Activated CD8-positive, alpha-beta memory T cell treated with anti-CD3 and anti-CD28 coated beads, Interleukin-2, amount 10 ng/mL, durations not matched to agents 7 days and 5 days (primary cell): ENCODE results near the gene EXOC1. TPM values are rescaled to one million over a fixed set of nuclear protein-coding genes. Genes with fewer than 3 reads are reported as not detected.
A peak's percentile ranks its signal among the peaks of the same experiment; 100 is the strongest.

ENCODE experiments used
- ATAC-seq: fragments of 150-1000 bp; cut with Tn5 transposase; one replicate; pipeline ENCODE4 v1.10.0; 2021; ENCODE audit warnings: moderate library complexity
- CTCF ChIA-PET: fragments of 350-600 bp; sonication (Branson Sonifier 250); formaldehyde crosslinking; loops from one replicate; lab custom pipeline; 2021; ENCODE audit warnings: antibody characterized with exemption; lab: Charles Lee
- DNase-seq: peaks from one replicate; pipeline ENCODE4 v3.0.0-alpha.2; 2020
- H3K27ac Mint-ChIP-seq: one replicate; pipeline ENCODE4 v1.8.0; 2021; ENCODE audit warnings: mild to moderate bottlenecking, mixed read lengths
- H3K27me3 Mint-ChIP-seq: one replicate; pipeline ENCODE4 v1.8.0; 2021; ENCODE audit warnings: mixed read lengths
- H3K36me3 Mint-ChIP-seq: one replicate; pipeline ENCODE4 v1.8.0; 2021; ENCODE audit warnings: mild to moderate bottlenecking, mixed read lengths
- H3K4me1 Mint-ChIP-seq: one replicate; pipeline ENCODE4 v1.8.0; 2021; ENCODE audit warnings: mixed read lengths
- H3K4me3 Mint-ChIP-seq: one replicate; pipeline ENCODE4 v1.8.0; 2021; ENCODE audit warnings: mild to moderate bottlenecking, moderate library complexity, mixed read lengths
- H3K9me3 Mint-ChIP-seq: one replicate; pipeline ENCODE4 v1.8.0; 2022; ENCODE audit warnings: low read depth, mixed read lengths
- total RNA-seq, 2 experiments: library from RNA; stranded (reverse); gene quantifications; one replicate each; pipeline ENCODE4 v1.2.3, GENCODE V29; 2021

Gene EXOC1
- total RNA-seq, 2 experiments from 2014 or later = 24.2 to 26.9 TPM

GRCh38 chr4:55896622-55897021 lies 43.2 kb downstream of the EXOC1 start:
- Mint-ChIP-seq H3K9me3 (no peaks in the 10 kb centered on the region), H3K27ac (no peak overlapping the region), H3K4me1 (peaks cover 2% of the 10 kb centered on the region), H3K27me3 (no peaks in the 10 kb centered on the region), H3K4me3 (no peak overlapping the region), H3K36me3 (peaks cover 27% of the 10 kb centered on the region)
- ATAC-seq (no peak), DNase-seq (no peak)
- CTCF ChIA-PET = no interaction called here

DNA sequence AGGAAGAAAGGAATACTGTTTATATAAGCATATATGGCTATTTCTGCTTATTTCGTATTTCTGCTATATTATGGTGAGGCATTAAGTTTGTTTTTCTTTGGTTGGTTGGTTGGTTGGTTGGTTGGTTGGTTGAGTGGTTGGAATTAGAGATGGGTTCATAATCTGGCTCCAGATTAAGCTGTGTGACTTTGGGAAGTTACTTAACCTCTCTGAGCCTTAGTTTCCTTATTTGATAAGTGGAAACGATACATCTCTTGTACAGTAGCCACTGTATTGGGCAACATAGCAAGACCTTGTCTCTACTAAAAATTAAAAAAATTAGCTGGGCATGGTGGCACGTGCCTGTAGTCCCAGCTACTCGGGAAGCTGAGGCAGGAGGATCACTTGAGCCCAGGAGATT lies 49.2 kb downstream of the EXOC1 start:
- CTCF ChIA-PET = no interaction called here
- Mint-ChIP-seq H3K36me3 (peaks cover 31% of the 10 kb centered on the region), H3K4me3 (no peak overlapping the region), H3K9me3 (no peaks in the 10 kb centered on the region), H3K27me3 (no peaks in the 10 kb centered on the region), H3K4me1 (peaks cover 8% of the 10 kb centered on the region), H3K27ac (no peak overlapping the region)
- ATAC-seq (no peak), DNase-seq (no peak)

GRCh38 chr4:55903577-55903976 lies 50.1 kb downstream of the EXOC1 start:
- CTCF ChIA-PET = interaction anchor here (0.8 kb wide), 1 partner anchor 45 kb away, joined by 4 read pairs; the partner anchor contains the start of gene CEP135
- H3K27me3 Mint-ChIP-seq = no peaks in the 10 kb centered on the region
- DNase-seq (no peak), ATAC-seq (no peak)
- H3K4me3 Mint-ChIP-seq = no peak overlapping the region
- H3K4me1 Mint-ChIP-seq = peaks cover 9% of the 10 kb centered on the region
- peaks cover 32% of the 10 kb centered on the region for H3K36me3 Mint-ChIP-seq
- H3K27ac Mint-ChIP-seq = no peak overlapping the region
- no peaks in the 10 kb centered on the region for H3K9me3 Mint-ChIP-seq

DNA sequence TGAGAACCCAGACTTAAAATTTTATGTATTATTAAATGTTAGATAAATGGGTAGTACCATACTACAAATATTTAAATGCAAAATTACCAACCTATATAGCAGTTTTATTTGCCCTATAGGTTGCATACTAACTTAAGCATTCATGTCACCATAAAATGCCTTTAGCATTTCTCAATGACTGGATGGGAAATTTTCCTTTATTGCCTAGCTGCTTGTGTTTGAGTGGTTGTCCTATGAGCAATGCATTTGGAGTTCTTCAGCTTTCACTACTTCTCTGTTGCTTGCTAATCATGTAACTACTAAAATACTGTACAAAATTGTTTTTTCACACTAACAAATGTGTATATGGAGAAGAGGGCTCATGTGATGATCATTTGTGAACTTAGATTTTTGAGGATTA lies 51.1 kb downstream of the EXOC1 start:
- no peak for ATAC-seq

GRCh38 chr4:55906323-55906722 lies 52.9 kb downstream of the EXOC1 start:
- CTCF ChIA-PET = interaction anchor here (1.3 kb wide), 1 partner anchor 42 kb away, joined by 3 read pairs; no protein-coding TSS in a partner anchor
- ATAC-seq (no peak), DNase-seq (no peak)
- Mint-ChIP-seq H3K4me3 (no peak overlapping the region), H3K9me3 (no peaks in the 10 kb centered on the region), H3K27ac (no peak overlapping the region), H3K27me3 (no peaks in the 10 kb centered on the region), H3K36me3 (peaks cover 26% of the 10 kb centered on the region), H3K4me1 (peaks cover 9% of the 10 kb centered on the region)

More for the DNA sequence above, 51.1 kb downstream of the EXOC1 start:
- DNase-seq = no peak
- peaks cover 9% of the 10 kb centered on the region for H3K4me1 Mint-ChIP-seq
- CTCF ChIA-PET = no interaction called here
- peaks cover 31% of the 10 kb centered on the region for H3K36me3 Mint-ChIP-seq
- H3K4me3 Mint-ChIP-seq = no peak overlapping the region
- no peaks in the 10 kb centered on the region for H3K9me3 Mint-ChIP-seq
- no peaks in the 10 kb centered on the region for H3K27me3 Mint-ChIP-seq
- no peak overlapping the region for H3K27ac Mint-ChIP-seq

DNA sequence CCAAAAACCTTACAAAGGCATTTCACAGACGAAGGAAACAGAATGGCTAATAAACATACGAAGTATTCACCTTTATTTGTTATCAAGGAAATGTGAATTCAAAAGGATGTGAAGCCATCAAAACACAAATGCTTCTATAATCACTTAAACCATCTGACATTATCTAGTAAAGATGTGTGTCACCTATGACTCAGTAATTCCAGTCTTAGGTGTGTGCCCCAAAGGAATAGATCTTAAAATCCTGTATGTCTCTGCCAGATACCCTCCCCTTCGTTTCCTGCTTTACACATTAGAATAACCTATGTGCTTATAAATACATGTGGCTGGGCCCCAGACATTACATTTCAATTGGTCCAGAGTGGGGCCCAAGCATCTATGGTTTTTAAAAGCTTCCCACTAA lies 53.5 kb downstream of the EXOC1 start:
- no peak overlapping the region for H3K4me3 Mint-ChIP-seq
- H3K27me3 Mint-ChIP-seq = no peaks in the 10 kb centered on the region
- DNase-seq (no peak), ATAC-seq (peak; percentile 30)
- H3K36me3 Mint-ChIP-seq = peaks cover 26% of the 10 kb centered on the region
- H3K4me1 Mint-ChIP-seq = peaks cover 9% of the 10 kb centered on the region
- H3K9me3 Mint-ChIP-seq = no peaks in the 10 kb centered on the region
- CTCF ChIA-PET = no interaction called here
- no peak overlapping the region for H3K27ac Mint-ChIP-seq

GRCh38 chr4:55907469-55907868 lies 54.0 kb downstream of the EXOC1 start:
- no peaks in the 10 kb centered on the region for H3K27me3 Mint-ChIP-seq
- ATAC-seq (peak; percentile 55), DNase-seq (no peak)
- H3K36me3 Mint-ChIP-seq = peaks cover 22% of the 10 kb centered on the region
- peaks cover 9% of the 10 kb centered on the region for H3K4me1 Mint-ChIP-seq
- no peak overlapping the region for H3K4me3 Mint-ChIP-seq
- CTCF ChIA-PET = no interaction called here
- H3K9me3 Mint-ChIP-seq = no peaks in the 10 kb centered on the region
- H3K27ac Mint-ChIP-seq = no peak overlapping the region

DNA sequence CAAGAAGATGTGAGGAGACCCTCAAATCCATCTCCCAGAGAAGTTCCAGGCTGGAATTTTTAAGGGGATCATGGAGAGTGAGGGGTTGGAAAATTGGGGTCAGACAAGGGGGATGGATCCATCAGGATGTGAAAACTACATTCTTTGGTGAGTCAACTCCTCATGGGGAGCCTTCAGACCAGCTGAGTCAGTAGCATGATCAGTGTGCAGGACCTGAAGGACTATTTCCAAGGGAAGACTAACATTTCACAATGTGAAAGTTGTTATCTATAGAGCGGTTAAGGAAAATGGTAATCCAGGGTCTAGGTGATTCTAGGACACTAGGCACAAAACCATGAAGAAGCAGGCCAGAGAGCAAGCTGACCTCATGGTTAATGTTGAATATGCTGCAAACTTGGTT lies 56.7 kb downstream of the EXOC1 start:
- H3K27ac Mint-ChIP-seq = no peak overlapping the region
- CTCF ChIA-PET = no interaction called here
- no peak overlapping the region for H3K4me3 Mint-ChIP-seq
- DNase-seq (no peak), ATAC-seq (no peak)
- H3K36me3 Mint-ChIP-seq = peaks cover 9% of the 10 kb centered on the region
- H3K27me3 Mint-ChIP-seq = peaks cover 5% of the 10 kb centered on the region
- H3K9me3 Mint-ChIP-seq = no peaks in the 10 kb centered on the region
- peaks cover 9% of the 10 kb centered on the region for H3K4me1 Mint-ChIP-seq

GRCh38 chr4:55912249-55912648 lies 58.8 kb downstream of the EXOC1 start:
- peaks cover 2% of the 10 kb centered on the region for H3K36me3 Mint-ChIP-seq
- DNase-seq (no peak), ATAC-seq (no peak)
- no peak overlapping the region for H3K4me3 Mint-ChIP-seq
- H3K4me1 Mint-ChIP-seq = peaks cover 5% of the 10 kb centered on the region
- peaks cover 5% of the 10 kb centered on the region for H3K27me3 Mint-ChIP-seq
- H3K9me3 Mint-ChIP-seq = no peaks in the 10 kb centered on the region
- CTCF ChIA-PET = no interaction called here
- H3K27ac Mint-ChIP-seq = no peak overlapping the region

DNA sequence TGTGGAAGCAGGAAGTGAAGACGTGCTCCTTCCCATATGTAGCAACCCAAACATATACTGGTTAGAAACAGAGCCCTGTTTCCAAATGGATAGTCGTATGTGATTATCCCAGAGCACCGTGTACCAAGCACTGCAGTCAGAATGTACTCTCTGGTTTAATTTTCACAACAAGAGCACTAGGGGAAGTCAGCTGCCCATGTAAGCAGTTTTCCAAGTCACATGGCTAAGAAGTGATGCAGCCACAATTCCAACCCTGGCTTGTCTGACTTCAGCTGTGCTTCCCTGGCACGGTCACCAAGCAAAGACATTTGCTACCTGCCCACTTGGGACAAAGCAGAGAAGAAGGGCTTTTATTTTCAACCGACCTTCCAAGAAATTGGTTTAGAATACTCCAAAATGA lies 67.1 kb downstream of the EXOC1 start:
- H3K27ac Mint-ChIP-seq = no peak overlapping the region
- H3K9me3 Mint-ChIP-seq = no peaks in the 10 kb centered on the region
- H3K4me1 Mint-ChIP-seq = no peaks in the 10 kb centered on the region
- no peaks in the 10 kb centered on the region for H3K36me3 Mint-ChIP-seq
- CTCF ChIA-PET = no interaction called here
- no peak overlapping the region for H3K4me3 Mint-ChIP-seq
- peaks cover 3% of the 10 kb centered on the region for H3K27me3 Mint-ChIP-seq
- no peak for DNase-seq
- no peak for ATAC-seq

GRCh38 chr4:55921093-55921492 lies 67.6 kb downstream of the EXOC1 start:
- Mint-ChIP-seq H3K36me3 (no peaks in the 10 kb centered on the region), H3K27ac (no peak overlapping the region), H3K4me1 (no peaks in the 10 kb centered on the region), H3K27me3 (peaks cover 3% of the 10 kb centered on the region), H3K4me3 (no peak overlapping the region), H3K9me3 (no peaks in the 10 kb centered on the region)
- ATAC-seq (no peak), DNase-seq (no peak)
- CTCF ChIA-PET = no interaction called here

DNA sequence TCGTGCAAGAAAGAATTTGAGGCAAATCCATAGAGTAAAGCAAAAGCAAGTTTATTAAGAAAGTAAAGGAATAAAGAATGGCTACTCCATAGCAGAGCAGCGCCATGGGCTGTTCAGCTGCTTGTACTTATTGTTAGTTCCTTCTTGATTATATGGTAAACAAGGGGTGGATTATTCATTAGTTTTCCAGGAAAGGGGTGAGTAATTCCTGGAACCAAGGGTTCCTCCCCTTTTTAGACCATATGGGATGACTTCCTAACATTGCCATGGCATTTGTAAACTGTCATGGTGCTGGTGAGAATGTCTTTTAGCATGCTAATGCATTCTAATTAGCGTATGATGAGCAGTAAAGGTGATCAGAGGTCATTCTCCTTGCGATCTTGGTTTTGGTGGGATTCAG lies 71.8 kb downstream of the EXOC1 start:
- CTCF ChIA-PET = no interaction called here

GRCh38 chr4:55926610-55927009 lies 73.2 kb downstream of the EXOC1 start:
- ATAC-seq = no peak
- DNase-seq = no peak
- Mint-ChIP-seq H3K4me1 (no peaks in the 10 kb centered on the region), H3K27ac (no peak overlapping the region), H3K9me3 (no peaks in the 10 kb centered on the region), H3K4me3 (no peak overlapping the region), H3K36me3 (no peaks in the 10 kb centered on the region), H3K27me3 (no peaks in the 10 kb centered on the region)
- CTCF ChIA-PET = no interaction called here

More for the DNA sequence above, 71.8 kb downstream of the EXOC1 start:
- no peaks in the 10 kb centered on the region for H3K27me3 Mint-ChIP-seq
- no peak for DNase-seq
- no peak overlapping the region for H3K4me3 Mint-ChIP-seq
- H3K4me1 Mint-ChIP-seq = no peaks in the 10 kb centered on the region
- no peaks in the 10 kb centered on the region for H3K9me3 Mint-ChIP-seq
- no peak overlapping the region for H3K27ac Mint-ChIP-seq
- no peak for ATAC-seq
- H3K36me3 Mint-ChIP-seq = no peaks in the 10 kb centered on the region

DNA sequence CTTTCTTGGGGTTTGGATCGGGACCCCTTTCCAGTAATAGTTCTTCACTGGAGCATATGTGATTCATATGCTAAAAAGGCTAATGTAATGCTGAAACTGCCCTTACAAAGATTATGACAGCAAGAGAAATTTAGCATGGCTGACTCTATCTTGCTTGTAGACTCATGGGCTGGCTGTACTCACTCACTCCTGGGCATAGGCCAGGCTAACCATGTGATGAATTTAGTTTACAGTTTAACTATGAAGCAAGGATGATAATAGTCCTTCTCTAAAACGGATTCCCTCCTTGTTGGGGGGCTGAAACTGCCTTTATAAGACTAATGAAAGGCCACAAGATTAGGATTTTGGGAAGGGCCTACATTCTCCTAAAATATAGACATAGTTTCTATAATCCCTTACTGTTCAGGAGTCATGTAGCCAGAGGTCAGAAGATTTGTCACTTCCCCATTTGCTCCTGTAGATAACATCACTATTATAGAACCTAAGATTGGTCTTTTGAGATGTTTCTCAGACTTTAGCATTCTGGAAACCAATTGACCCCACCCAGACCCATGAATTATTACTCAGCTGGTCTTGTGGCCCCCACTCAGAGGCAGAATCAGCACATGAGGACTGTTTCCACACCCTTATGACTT lies 74.5 kb downstream of the EXOC1 start:
- DNase-seq (no peak), ATAC-seq (no peak)
- Mint-ChIP-seq H3K4me1 (no peaks in the 10 kb centered on the region), H3K9me3 (no peaks in the 10 kb centered on the region), H3K4me3 (no peak overlapping the region), H3K36me3 (no peaks in the 10 kb centered on the region), H3K27ac (no peak overlapping the region), H3K27me3 (no peaks in the 10 kb centered on the region)
- CTCF ChIA-PET = no interaction called here
